Activated CD4-positive, alpha-beta T cell treated with anti-CD3 and anti-CD28 coated beads, Interleukin-2, amount 50 U/mL, for 24 hours (primary cell): ENCODE results near the gene CFAP100.

ENCODE experiments used
- DNase-seq, 2 donors: peaks; one replicate each; pipeline ENCODE4 v3.0.0-alpha.2; 2020; ENCODE audit warnings: low read depth in 1 of 2, low spot score in 1 of 2

The CFAP100 gene

DNA sequence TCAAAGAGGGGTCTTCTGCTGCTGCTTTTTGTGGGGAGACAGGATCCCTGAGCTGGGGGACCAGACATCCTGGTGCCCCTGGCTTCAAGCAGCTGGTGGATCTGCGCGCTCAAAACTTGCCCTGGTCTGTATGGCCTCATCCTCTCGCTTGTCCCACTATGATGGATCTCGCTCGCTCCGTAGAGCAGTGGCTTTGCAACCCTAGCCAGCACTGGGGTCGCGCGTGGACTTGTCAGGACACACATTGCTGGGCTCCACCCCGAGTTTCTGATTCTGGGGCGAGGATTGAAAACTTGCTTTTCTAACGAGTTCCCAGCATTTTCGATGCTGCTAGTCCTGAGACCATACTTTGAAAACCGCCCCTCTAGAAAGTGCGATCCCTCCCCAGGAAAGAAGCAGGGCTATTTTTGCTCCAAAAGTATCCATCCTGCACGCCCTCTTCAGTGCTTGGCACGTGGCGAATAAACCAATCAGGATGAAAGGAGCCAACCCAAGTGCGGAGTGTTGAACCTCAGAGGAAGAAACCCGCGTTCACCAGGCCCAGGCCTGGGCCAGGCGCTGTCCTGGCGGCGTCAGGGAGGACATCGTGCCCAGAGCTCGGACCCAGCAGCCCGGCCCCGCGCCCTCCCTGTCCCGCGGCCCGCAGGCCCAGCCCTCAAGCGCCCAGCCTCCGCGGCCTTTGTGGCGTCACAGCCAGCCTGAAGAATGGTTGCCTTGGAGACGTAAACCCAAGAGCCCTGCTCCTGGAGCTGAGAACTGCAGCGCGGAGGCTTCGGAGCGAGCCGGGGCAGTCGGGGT, at the start of gene CFAP100:
Gene CFAP100, plus strand, starts transcription at position 731 of the 798 bp plus-strand sequence. CDS start 1,092 bp downstream, outside the sequence.
- no peak for DNase-seq

DNA sequence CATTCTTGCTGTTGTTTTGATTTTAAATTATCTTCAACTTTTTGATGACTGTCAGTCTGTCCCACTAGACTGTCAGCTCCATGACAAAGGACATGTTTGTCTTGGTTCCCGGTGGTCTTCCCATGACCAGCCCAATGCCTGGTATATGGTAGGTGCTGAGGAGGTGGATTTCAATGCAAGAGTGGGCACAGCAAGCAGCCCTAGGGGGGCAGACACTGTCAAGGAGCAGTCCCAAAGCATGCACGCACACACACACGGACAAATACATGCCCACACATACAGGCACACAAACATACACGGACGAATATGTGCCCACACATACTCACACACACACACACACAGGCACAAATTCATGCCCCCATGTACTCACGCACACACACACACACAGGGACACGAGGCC, 49.5 kb upstream of the CFAP100 start:
- no peak for DNase-seq

DNA sequence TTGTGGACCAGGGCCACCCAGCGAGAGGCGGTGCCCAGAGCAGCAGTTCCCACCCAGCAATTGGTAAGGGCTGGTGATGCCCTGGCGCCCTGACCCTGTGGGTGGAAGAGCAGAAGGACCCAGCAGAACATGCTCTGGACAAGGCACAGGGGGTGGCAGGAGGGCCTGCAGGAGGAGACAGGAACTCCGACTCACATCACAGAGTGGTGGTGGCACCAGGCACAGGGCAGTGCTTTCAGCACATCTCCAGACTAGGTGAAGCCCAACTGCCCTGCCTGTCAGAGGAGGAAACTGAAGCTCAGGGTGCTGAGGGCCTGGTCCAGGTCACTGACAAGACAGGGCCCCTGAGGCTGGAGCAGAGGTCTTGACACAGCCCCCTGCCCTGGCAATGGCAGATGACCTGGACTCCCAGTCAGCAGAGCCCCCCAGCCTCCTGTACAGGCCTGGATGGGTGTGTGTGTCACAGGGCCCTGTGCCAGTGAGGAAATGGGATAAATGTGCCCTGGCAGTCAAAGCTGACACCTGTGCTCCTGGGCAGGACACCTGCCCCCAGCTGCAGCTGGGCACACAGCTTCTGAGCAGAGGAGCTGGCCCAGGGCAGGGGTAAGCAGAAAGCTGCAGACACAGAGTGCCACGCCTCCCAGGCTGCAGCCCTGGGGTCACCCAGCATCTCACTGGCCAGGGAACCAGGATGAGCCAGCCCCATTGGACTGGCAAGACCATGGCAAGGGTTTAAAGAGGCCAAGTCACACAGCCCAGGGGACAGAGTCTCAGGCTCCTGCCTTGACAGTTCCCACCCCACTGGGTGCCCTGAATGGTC, 48.9 kb upstream of the CFAP100 start:
- no peak for DNase-seq

DNA sequence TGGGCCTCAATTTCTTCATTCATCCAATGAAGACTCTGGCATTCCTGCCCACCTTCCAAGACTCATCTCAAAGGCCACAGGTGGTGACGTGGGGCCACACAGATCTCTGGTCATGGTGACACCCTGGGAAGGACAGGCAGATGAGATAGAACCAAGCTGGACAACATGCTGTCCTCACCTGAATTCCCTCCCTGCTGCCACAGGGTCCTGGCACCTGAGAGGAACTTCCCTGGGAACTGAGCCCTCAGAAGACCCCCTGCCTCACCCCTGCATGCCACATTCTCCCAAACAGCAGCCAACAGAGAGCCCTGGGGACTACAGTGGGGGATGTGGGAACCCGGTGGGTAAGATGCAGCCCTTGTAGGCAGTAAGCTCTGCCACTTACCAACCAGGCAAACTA, 48.2 kb upstream of the CFAP100 start:
- DNase-seq: no peak

DNA sequence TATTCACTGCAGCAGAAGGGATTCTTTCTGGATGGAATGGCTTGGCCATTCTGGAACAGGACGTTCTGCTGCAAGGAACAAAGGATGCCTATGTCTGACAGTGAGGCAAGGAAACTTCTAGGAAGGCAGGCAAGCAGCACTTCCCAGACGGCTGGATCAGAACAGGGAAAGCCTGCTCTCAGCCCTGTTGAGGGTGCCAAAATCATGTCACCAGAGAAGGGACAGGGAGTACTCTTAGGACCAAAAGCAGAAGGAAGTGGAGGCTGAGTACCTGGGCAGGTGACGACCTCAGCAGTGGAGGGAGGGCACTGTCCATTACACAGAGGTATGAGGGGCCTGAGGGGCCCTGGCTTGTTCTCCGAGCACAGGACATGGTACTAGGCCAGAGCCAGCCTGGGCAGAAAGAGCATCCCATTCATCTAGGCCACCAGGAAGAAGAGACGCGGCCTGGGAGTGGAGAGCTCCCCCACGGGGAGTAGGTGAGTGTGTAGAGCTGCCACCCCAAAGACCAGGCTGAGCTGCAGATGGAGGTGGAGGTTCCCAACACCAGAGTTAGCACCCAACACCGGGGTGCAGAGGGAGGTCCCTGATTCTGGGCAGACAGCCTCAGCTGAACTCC, 47.1 kb upstream of the CFAP100 start:
- DNase-seq: no peak

DNA sequence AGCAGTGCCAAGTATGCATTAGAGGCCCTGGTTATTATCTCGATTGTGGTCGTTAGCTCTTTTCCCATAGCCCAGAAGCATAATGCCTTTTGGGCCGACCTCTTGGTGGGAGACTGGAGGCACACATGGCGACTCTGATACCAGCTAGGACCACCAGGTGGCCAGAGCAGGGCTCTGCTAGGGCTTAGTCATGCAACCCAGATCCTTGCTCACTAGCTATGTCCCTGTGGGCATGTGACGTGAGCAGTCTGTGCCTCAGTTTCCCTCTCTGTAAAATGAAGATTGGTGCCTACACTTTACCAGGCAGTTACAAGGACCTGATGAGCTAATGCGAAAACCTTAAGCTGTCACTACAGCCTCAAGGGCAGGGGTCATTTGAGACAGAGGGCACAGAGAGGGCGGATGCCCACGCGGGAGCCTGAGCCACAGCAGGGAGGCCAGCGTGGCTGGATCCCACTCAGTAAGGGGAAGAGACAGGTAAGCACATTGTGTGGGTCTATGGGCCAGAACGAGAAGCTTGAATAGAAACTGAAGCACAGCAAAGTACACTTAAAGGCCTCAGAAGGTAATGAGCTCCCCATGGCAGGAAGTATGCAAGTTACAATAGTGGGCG, 46.3 kb upstream of the CFAP100 start:
- DNase-seq: no peak

DNA sequence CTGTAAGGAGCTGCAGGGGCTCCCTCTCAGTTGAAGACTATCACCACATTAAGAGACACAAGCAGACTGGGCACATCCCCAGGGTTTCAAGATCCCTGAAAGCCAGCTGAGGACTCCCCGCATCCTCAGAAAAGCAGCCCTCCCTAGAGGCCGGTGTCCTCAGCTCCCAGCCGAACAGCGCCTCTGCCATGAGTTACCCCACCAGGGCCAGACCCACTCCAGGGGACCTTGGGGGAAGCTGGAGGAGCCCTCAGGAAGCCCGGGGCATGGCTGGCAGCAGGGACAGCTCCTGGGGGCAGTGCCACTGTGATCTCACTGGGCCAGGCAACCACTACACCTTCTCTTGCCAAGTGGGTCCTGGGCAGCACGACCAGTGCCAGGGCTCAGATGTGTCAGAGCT, 45.6 kb upstream of the CFAP100 start:
- no peak for DNase-seq

DNA sequence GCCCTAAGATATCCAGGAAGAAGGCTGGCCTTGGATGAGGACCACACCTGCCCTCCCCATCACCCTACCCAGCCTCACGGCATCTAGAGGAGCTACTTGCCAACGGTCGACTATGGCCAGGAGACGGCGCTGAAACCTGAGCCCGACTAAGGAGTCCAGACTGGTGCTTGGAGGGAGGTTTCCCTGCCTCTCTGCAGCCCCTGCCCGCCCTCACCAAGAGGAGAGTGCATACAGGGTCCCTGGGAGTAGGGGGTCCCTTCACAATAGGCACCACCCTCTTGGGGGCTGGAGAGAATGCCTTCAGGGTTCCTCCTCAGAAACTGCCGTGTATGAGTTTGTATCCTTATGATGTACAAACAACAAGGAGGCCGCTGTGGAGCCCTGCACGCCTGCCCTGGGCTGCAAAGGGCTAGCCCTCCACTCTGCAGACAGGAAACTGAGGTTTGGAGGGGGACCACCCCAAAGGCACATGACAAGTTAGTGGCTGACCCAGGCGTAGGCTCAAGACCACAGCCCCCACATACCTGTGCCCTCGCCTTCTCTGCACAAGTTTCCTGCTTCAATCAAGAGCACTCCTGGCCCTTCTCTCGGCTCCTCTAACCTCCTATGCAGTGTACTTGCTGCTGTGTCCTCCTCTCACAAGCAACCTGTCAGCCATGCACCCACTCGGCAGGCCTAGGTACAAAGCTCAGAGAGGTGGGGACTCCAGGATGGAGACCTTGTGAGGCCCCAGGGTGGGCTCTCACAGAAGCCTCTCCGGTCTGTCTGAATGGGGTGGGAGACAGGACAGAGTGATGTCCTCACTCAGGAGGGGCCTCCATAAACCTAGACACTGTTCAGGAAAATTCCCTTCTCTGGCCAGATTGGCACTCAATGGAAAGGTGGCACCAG, 44.9 kb upstream of the CFAP100 start:
- no peak for DNase-seq

DNA sequence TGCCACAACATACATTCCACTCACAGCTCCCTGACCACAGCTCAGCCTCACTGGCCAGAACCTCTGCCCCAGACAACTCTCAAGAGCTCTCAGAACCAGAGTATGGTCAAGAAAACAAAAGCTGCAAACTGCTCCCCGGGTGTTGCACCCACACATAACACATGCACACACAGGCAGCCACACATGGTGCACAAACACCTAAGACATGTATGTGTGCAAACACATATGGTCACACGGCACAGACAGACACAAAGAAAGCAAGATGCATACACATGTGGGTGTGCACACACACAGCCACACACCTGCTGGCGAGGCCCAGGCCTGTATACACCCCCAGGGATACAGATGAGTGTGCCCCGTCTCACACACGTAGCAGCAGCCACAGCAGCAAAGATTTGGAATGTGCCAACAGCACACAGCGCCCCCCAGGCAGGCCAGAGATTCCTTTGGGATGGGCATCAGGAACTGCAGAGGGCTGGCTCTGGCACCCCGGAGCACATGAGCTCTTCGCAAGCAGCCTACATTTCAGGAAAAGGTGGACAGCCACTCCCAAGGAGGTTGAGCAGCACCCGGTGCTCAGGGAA, 44.1 kb upstream of the CFAP100 start:
- no peak for DNase-seq

DNA sequence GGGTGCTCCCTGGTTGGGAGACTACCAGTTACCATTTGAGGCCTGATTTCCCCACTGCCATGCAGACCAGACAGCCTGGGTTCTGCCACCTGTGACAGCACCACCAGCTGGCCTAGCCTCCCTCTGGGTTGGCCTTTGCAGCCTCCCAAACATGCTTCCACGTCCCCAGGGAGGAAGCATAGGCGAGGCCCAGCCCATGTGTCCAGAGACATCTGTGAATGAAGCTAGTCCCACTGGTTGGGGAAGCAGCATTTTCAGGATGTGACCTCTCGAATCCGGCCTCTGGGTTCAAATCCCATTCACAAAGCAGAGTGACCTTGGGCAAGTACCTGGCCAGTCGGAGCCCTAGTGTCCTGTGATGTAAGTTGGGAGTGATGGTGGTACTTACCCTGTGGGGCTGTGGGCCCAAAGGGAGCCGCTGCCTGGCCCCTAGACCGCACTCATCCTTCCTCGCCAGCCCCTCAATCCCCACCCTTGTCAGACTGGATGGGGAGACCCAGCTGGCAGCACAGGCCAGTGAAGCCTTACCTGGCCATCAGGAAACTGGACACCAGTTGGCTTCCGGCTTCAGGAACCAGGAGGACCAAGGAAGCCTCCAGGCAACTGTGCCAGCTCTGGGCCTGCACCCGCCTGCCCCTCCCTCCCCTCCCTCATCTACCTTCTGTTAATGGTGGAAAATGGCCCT, 43.5 kb upstream of the CFAP100 start:
- no peak for DNase-seq

DNA sequence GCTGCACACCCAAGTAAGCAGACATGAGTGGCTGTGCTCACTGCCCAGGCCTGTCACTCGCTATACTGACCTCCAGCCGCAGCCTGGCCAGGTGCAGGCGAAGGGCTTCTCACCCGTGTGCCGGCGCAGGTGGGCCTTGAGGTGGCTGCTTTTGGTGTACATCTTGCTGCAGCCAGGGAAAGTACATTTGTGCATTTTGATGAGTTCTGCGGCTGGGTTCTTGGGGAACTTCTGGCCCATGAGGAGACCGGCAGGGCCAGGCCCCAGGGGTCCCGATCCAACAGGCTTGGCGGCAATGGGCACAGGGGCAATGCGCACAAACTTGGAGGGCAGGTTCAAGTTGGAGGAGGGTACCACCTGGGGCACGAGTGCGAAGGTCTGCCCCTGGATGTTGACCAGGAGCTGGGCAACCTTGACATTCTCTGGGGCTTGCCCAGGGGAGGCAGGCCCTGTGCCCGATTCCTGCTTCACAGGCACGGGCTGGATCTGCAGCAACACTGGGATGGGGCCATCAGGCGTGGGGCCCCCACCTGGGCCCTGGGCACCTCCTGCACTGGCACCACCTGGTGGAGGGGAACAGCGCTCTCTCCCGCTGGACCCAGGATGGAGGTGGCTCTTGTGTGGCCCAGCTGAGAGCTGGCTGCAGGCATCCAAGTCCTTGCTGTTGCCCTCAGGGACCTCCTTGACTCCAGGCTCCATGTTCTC, 42.8 kb upstream of the CFAP100 start:
- no peak for DNase-seq

DNA sequence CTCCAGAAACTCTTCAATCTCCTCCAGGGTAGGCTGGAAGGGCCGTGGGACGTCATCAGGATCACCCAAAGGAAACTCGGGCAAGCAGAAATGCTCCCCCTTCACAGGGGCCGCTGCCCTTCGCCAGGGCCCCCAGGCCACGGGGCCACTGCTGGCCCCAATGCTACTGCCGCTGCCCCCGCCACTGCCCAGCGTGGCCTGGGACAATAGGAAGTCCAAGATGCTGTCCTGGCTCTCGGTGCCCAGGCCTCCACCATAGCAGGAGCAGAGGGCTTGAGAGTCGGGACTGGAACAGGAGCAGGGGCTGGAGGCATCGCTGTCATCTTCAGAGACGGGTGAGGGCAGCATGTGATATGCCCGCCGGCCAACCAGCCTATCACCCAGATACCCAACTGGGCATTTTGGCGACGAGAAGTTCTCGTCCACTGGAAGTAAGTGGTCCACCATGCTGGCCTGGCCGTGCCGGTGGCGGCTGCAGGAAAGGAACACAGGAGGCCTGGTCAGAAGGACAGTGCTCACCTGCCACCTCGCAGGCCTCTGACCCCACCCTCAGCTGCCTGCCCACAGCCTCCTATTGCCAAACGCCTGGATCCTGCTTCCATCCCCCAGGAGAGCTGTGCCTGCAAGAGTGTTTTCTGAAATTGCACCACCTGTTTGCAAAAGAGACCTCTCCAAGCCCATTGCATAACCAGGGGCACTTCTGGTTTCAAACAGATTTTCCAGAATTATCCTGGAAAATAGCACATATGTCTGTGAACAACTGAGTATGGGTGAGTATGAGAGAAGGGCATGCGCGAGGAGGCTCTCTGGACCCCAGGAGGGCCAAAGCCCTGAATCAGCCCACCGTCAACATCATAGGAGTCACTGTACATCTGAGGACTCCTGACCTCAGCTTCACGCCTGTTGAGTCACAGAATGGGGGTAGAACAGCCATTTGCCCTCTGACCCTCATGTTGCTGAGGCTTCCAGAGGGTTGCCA, 41.9 kb upstream of the CFAP100 start:
- no peak for DNase-seq

DNA sequence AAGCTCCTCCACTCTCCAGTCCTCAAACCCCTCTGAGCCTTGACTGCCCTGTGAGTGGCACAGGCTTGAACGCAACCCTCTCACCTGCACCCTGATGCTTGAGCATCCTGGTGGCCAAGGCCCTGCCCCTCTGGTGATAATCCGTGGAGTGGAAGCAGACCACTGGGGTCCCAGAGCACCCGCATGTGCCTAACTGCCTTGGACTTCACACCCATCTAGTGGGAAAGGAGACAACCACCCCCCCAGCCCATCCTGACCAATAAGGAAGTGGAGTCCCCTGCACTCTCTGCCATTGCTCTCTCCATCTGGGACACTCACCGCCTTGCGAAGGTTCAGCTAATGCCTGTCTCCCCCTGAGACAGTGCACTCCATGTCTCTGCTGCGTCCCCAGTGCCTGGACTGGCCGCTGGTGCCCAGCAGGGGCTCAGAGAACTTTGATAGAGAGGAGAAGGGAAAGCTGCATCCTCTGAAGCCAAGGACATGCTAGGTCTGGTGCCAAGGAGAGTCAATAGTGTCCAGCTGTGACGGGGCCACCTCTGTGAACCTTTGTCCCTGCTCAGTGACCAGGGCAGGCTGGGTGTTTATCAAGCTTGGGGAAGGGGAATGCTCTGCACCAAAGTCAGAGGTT, 40.9 kb upstream of the CFAP100 start:
- DNase-seq: no peak

DNA sequence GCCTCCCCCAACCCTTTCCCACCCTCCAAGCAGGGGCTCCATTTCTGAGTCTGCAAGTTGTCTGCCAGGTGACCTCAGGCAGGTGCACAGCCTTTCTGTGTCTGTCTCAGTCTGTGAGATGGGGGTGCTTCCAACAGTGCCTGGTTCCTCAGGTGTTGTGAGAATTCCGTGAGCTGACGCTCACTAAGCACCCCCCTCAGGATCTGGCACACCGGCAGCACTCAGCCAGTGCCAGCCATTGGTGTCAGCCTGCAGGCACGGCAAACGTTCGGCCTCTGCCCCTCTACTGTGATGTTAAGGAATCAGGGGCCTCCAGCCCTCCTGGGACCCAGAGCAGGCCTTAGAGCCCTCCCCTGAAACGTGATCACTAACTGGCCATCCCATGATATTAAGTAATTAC, 39.9 kb upstream of the CFAP100 start:
- DNase-seq: no peak

DNA sequence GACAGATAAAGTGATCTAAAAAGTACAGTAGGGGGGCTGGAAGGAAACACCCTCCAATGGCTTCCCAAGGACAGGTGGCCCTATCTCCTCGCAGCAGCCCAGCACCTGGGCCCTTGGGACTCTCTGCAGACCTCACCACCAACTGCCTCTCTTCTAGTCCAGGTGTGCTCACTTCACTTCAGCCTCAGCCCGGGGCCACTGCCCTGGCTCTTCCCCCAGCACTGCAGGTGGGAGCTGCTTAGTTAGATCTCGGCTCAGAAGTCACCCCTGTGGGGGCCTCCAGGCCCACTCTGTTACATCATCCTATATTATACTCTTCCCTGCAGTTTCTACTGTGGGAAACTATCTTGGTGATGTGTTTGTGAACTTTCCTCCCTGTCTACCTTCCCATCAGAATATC, 39.5 kb upstream of the CFAP100 start:
- no peak for DNase-seq

DNA sequence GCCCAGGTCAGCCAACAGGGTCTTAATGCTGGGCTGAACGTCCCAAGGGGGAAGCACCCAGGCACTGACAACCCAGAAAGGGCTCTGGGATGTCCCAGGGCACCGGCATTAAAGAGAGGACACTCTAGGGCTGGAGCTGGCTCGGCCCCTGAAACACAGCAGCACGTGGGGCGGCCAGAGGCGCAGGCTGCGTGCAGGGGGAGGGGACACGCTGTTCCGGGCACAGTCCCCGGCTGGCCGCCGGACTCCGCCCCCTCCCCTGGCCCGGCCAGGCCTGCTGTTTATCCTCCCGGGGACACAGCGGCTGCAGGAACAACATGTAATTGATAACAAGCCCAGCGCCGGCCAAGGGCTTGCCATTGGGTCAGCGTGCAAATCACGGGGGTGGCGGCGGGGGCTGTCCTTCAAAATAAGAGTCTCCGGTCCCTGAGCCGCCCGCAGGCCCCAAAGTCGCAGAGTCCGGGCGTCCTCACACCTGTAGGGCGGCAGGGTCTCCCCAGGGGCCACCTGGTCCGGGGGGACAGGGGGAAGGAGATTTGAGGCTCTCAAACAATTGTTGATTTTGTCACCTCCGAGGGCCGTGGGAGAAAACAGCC, 38.8 kb upstream of the CFAP100 start:
- no peak for DNase-seq
